Progenitor cell of endocrine pancreas (in vitro differentiated cells): Measurements from ENCODE around the gene SETSIP. TPM values are rescaled to one million over a fixed set of nuclear protein-coding genes. Genes with fewer than 3 reads are reported as not detected.

ENCODE experiments used
- DNase-seq: peaks from one replicate; pipeline ENCODE4 v3.0.0; 2021; ENCODE audit warnings: low spot score; ENCODE audit not compliant: unreplicated experiment
- H3K27ac Mint-ChIP-seq: 2 replicates; pipeline ENCODE4 v1.8.0; 2021; ENCODE audit warnings: mild to moderate bottlenecking, moderate library complexity, mixed read lengths
- H3K27me3 Mint-ChIP-seq: 2 replicates; pipeline ENCODE4 v1.8.0; 2021; ENCODE audit warnings: mixed read lengths
- H3K36me3 Mint-ChIP-seq: 2 replicates; pipeline ENCODE4 v1.8.0; 2022; ENCODE audit warnings: mixed read lengths; ENCODE audit not compliant: insufficient read depth
- H3K4me1 Mint-ChIP-seq: 2 replicates; pipeline ENCODE4 v1.8.0; 2021; ENCODE audit warnings: low read depth, mixed read lengths
- H3K4me3 Mint-ChIP-seq: 2 replicates; pipeline ENCODE4 v1.8.0; 2021; ENCODE audit warnings: low read depth, mild to moderate bottlenecking, moderate library complexity, mixed read lengths
- H3K9me3 Mint-ChIP-seq: 2 replicates; pipeline ENCODE4 v1.8.0; 2021; ENCODE audit warnings: low read depth, mixed read lengths
- CTCF ChIP-seq: fragments of 200-600 bp; sonication (generic); IDR thresholded peaks from one replicate; pipeline ENCODE4 v1.5.0; 2021; ENCODE audit warnings: antibody characterized with exemption, mild to moderate bottlenecking; ENCODE audit not compliant: unreplicated experiment
- total RNA-seq: library from RNA; stranded (reverse); gene quantifications from 2 replicates; pipeline ENCODE4 v1.2.1, GENCODE V29; 2021

The SETSIP gene
- total RNA-seq, 1 donor from 2014 or later, result not detected

- Mint-ChIP-seq H3K27me3 (no peaks in the 10 kb centered on the region), H3K9me3 (no peaks in the 10 kb centered on the region)
- TF ChIP-seq CTCF, result no peak
Measured at GRCh38 chr1:92066321-92066720, 8.9 kb downstream of the SETSIP start.

GRCh38 chr1:92065042-92065441 is 10.2 kb downstream of the SETSIP start:
- H3K4me3 Mint-ChIP-seq, result no peak overlapping the region
- TF ChIP-seq CTCF, result no peak
- H3K27ac Mint-ChIP-seq, result no peak overlapping the region
- H3K4me1 Mint-ChIP-seq, result no peaks in the 10 kb centered on the region
- DNase-seq, result no peak
- no peaks in the 10 kb centered on the region for H3K9me3 Mint-ChIP-seq
- no peaks in the 10 kb centered on the region for H3K27me3 Mint-ChIP-seq
- no peaks in the 10 kb centered on the region for H3K36me3 Mint-ChIP-seq

More at GRCh38 chr1:92066321-92066720, 8.9 kb downstream of the SETSIP start:
- Mint-ChIP-seq H3K4me3 (no peak overlapping the region), H3K36me3 (no peaks in the 10 kb centered on the region), H3K4me1 (no peaks in the 10 kb centered on the region), H3K27ac (no peak overlapping the region)
- no peak for DNase-seq

GRCh38 chr1:92051948-92052347 is 23.3 kb downstream of the SETSIP start:
- no peak for TF ChIP-seq CTCF
- no peak for DNase-seq
- no peak overlapping the region for H3K27ac Mint-ChIP-seq

GRCh38 chr1:92045766-92046495 is 29.3 kb downstream of the SETSIP start:
- H3K4me3 Mint-ChIP-seq, result no peak overlapping the region
- no peak overlapping the region for H3K27ac Mint-ChIP-seq
- H3K27me3 Mint-ChIP-seq, result no peaks in the 10 kb centered on the region
- no peaks in the 10 kb centered on the region for H3K4me1 Mint-ChIP-seq
- no peak for TF ChIP-seq CTCF
- DNase-seq, result no peak
- H3K36me3 Mint-ChIP-seq, result no peaks in the 10 kb centered on the region
- H3K9me3 Mint-ChIP-seq, result no peaks in the 10 kb centered on the region

More at GRCh38 chr1:92051948-92052347, 23.3 kb downstream of the SETSIP start:
- H3K27me3 Mint-ChIP-seq, result no peaks in the 10 kb centered on the region
- H3K36me3 Mint-ChIP-seq, result no peaks in the 10 kb centered on the region
- H3K4me1 Mint-ChIP-seq, result no peaks in the 10 kb centered on the region
- H3K4me3 Mint-ChIP-seq, result no peak overlapping the region
- no peaks in the 10 kb centered on the region for H3K9me3 Mint-ChIP-seq

- no peak for TF ChIP-seq CTCF
- H3K9me3 Mint-ChIP-seq, result no peaks in the 10 kb centered on the region
- H3K27ac Mint-ChIP-seq, result no peak overlapping the region
- no peak overlapping the region for H3K4me3 Mint-ChIP-seq
- no peak for DNase-seq
- H3K36me3 Mint-ChIP-seq, result no peaks in the 10 kb centered on the region
- no peaks in the 10 kb centered on the region for H3K27me3 Mint-ChIP-seq
- peaks cover 2% of the 10 kb centered on the region for H3K4me1 Mint-ChIP-seq
Measured at GRCh38 chr1:92043621-92044020, 31.6 kb downstream of the SETSIP start.
